GM12891 (cell line): ENCODE measurements around the gene ATP6V1G2.

Source experiments
- POLR2A ChIP-seq: IDR thresholded peaks from 2 replicates; pipeline ENCODE4 v1.6.1; 2011; ENCODE audit warnings: low read depth, low read length, control low read depth
- TAF1 ChIP-seq: IDR thresholded peaks from 2 replicates; pipeline ENCODE4 v1.6.1; 2011; ENCODE audit warnings: low read depth, low read length, control low read depth

GRCh38 chr6:31556307-31556706 lies 9.9 kb upstream of the ATP6V1G2 start:
- no peak for TF ChIP-seq POLR2A
- TF ChIP-seq TAF1, result no peak
